Activated gamma-delta T cell (primary cell): ENCODE data around the gene PIP4K2C.
"Not testable (repeated sequence)": the region's sequence is repeated elsewhere in the genome, so short reads cannot be mapped to it uniquely, and the experiment has no call there.

Experiments used
- DNase-seq: peaks from one replicate; lab custom pipeline; 2025; lab: John Stamatoyannopoulos, UW

PIP4K2C gene

DNA sequence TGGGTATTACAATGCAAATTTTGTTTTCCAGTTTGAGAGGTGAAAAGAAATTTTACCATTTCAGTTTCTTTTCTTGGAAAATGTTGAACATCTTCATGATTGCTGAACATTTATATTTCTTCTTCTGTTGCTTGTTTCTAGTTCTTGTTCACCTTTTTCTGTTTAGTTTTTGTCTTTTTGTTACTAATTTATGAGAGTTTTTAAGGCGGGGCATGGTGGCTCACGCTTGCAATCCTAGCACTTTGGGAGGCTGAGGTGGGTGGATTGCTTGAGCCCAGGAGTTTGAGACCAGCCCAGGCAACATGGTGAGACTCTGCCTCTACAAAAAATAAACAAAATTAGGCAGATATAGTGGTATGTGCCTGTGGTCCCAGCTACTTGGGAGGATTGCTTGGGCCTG, 30.5 kb upstream of the PIP4K2C start:
- no peak for DNase-seq

- not testable (repeated sequence) for DNase-seq
Observed at GRCh38 chr12:57561117-57561516, 29.9 kb upstream of the PIP4K2C start.

DNA sequence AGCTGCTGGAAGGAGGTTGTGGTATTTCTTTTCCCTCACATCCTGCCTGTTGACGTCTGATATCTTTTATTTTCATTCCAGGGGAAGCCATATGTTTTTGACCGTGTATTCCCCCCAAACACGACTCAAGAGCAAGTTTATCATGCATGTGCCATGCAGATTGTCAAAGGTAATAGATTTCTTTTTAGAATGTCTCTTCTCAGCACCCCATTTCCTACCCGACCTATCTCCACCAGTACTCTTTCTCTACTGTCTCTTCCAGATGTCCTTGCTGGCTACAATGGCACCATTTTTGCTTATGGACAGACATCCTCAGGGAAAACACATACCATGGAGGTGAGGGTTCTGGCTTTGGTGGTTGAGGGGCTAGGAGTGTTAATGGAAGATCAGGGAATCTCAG, 27.6 kb upstream of the PIP4K2C start:
- no peak for DNase-seq

- DNase-seq: no peak
Observed at GRCh38 chr12:57564178-57564740, 26.7 kb upstream of the PIP4K2C start.

DNA sequence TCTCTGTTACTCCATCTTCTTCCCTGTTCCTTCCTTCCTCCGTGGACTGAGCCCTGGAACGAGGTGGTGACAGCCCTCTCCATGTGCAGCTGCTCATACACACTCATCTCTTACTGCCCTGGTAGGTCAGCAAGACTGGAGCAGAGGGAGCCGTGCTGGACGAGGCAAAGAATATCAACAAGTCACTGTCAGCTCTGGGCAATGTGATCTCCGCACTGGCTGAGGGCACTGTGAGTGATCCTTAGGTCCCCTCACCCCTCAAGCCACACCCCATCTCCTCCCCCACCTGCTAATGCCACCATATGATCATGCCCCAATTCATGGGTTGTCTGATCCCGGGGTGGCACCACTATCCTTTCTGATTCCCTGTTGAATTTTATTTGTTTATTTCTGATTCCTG, 22.2 kb upstream of the PIP4K2C start:
- DNase-seq: no peak

GRCh38 chr12:57569858-57570257, 21.1 kb upstream of the PIP4K2C start:
- DNase-seq: no peak

DNA sequence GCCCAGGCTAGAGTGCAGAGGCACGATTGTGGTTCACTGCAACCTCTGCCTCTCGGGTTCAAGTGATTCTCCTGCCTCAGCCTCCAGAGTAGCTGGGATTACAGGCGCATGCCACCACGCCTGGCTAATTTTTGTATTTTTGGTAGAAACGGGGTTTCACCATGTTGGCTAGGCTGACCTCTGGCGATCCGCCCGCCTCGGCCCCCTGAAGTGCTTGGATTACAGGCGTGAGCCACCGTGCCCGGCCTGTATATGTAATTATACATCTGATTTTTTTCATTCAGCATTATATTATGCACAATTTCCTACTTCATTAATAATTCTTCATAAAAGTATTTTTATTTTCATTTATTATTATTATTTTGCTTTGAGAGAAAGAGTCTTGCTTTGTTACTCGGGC, 20.6 kb upstream of the PIP4K2C start:
- not testable (repeated sequence) for DNase-seq

DNA sequence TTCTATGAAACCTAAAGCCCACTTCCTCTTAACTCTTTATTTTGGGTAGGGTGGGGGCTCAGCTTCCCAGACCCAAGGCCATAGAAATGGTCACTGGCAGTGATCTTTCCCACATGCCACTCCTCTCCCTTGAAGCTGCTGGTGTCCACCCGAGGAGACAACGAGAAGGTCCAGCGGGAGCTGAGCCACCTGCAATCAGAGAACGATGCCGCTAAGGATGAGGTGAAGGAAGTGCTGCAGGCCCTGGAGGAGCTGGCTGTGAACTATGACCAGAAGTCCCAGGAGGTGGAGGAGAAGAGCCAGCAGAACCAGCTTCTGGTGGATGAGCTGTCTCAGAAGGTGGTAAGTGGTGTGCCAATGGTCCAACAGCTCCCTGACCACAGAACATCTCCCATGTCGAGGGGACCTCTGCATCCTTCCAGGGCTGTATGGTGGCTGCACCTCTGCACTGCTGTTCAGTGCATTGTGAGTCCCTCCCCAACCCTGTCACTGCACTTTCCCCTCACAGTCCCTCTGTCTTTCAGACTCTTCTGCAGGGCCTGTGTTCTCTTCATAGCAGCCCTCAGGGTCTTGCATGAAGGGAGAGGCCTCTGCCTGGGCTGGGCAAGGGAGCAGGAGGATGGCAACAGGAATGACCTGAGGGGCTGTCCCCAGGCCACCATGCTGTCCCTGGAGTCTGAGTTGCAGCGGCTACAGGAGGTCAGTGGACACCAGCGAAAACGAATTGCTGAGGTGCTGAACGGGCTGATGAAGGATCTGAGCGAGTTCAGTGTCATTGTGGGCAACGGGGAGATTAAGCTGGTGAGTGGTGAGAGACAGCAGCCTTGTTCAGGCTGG, 18.8 kb upstream of the PIP4K2C start:
- no peak for DNase-seq

DNA sequence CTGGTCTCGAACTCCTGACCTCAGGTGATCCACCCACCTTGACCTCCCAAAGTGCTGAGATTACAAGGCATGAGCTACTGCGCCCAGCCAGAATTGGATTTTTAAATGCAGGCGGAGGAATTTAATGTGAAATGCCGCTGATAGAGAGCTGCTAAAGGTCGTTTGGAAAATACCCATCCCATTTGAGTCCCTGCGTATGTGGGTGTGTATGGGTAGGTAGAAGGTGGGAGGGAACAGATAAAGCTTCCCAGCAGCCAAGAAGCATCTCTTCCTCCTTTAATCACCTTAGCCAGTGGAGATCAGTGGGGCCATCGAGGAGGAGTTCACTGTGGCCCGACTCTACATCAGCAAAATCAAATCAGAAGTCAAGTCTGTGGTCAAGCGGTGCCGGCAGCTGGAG, 16.2 kb upstream of the PIP4K2C start:
- DNase-seq: no peak

DNA sequence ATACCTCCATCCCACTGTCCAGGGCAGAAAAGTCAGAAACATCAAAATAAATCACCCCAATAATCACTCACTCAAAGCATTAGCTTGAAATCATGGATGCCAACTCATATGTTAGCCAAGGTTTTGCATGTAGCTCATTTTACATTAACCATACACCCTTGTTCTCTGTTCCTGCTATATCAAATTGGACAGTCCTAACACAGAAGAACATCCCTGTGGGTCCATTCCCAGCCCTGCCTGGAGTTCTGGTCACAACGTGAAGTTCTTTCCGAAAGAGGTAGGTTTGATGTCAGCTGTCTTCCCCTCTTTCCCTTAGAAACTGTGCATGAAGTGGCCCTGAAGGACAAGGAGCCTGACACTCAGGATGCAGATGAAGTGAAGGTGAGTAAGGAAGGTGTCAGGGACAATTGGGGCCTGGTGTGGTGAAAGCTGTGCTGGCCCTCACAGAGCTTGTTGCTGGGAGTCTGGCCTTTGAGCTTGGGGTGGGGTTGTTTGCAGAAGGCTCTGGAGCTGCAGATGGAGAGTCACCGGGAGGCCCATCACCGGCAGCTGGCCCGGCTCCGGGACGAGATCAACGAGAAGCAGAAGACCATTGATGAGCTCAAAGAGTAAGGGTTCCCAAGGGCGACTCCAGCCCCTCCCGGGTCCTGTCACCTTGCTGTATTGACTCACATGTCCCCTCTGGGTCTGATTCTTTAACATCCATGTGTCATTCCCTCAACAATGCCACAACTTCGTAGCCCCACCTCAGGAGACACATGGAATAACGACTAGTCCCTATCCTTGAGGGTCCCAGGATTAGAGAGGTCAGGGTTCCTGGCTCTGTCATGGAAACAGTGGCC, 15.0 kb upstream of the PIP4K2C start:
- no peak for DNase-seq

DNA sequence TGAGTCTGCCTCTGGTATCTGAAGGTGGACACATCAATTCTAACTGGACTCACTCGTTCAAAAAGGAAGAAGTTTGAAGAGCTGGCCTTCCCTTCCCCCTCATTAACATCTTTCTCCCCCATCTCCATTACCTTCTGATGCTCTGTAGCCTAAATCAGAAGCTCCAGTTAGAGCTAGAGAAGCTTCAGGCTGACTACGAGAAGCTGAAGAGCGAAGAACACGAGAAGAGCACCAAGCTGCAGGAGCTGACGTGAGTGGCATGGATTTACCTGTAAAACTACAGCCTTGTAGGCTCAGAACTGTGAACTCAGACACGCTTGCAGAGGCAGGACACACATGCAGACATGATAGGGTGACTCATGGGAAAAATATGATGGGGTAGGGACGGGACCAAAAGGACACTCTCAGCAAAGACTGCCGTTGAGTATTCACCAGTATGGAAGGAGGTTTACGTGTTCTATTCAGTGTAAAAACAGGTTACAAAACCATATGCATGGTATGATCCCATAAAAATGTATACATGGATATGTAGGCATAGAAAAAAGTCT, 14.3 kb upstream of the PIP4K2C start:
- DNase-seq: no peak

DNA sequence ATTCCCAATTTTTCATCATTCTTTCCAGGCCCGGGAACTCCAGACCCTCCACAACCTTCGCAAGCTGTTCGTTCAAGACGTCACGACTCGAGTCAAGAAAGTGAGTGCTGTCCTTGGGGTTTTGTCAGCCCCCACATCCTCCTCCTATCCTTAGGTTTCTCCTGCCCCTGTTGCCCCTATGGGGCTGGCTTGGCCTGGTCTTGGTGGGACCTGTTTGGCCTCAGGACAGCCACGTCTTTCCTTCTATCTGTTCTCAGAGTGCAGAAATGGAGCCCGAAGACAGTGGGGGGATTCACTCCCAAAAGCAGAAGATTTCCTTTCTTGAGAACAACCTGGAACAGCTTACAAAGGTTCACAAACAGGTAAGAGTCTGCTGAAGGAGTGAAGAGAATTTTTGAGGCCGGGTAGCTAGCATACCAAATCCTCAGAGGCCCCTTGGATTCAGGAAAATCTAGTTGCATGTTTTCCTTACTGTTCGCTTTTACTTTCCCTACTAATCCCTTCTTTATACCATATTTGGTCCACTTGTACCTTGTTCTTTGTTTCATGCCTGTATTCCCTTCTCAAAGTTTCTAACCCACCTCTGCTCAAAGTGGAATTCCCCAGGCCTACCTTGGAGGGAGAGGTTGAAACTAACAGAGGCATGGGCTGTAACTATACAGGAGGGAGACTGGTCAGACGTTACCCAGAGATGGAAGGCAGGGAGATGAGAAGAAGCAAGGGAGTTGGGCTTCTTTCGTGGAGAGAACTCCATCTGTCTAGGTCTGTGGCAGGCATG, 12.8 kb upstream of the PIP4K2C start:
- DNase-seq: no peak

GRCh38 chr12:57579011-57579410, 12.0 kb upstream of the PIP4K2C start:
- no peak for DNase-seq

DNA sequence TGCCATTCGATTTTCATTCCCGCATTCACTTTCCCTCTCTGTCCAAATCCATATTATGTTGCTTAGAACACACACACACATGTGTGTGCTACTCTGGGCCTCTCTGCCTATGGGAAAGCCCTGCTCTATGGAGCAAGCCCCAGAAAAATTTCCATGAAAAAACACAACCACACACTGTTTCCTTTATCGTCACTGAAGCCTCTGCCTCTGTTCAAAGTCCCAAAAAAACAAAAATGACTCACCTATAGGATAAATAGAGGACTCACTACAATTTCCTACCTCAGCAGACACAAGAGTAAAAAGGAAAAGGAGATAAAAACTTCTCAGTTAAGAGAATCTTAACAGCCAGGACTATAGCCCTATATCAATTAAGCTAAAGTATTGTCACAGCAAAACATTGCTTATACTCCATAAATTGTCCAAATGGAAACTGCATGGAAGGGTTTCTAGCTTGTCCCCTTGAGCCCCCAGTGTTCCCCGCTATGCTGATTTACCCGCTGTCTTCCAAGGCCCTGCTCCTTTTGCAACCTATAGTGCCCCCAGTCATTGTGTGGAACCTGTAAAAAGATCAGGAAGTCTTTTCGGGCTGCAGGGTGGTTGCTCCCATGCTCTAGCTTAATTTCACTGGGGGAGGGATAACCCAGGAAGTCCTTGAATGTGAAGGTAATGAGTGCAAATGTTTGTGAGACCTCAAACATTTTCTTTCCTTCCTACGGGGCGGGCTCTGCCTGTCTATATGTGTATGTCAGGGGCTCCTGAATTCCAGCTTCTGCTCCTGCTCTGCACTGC, 11.1 kb upstream of the PIP4K2C start:
- DNase-seq: no peak

- no peak for DNase-seq
Observed at GRCh38 chr12:57580466-57580795, 10.6 kb upstream of the PIP4K2C start.

GRCh38 chr12:57581802-57582201, 9.2 kb upstream of the PIP4K2C start:
- no peak for DNase-seq

GRCh38 chr12:57582440-57582839, 8.6 kb upstream of the PIP4K2C start:
- DNase-seq: no peak

DNA sequence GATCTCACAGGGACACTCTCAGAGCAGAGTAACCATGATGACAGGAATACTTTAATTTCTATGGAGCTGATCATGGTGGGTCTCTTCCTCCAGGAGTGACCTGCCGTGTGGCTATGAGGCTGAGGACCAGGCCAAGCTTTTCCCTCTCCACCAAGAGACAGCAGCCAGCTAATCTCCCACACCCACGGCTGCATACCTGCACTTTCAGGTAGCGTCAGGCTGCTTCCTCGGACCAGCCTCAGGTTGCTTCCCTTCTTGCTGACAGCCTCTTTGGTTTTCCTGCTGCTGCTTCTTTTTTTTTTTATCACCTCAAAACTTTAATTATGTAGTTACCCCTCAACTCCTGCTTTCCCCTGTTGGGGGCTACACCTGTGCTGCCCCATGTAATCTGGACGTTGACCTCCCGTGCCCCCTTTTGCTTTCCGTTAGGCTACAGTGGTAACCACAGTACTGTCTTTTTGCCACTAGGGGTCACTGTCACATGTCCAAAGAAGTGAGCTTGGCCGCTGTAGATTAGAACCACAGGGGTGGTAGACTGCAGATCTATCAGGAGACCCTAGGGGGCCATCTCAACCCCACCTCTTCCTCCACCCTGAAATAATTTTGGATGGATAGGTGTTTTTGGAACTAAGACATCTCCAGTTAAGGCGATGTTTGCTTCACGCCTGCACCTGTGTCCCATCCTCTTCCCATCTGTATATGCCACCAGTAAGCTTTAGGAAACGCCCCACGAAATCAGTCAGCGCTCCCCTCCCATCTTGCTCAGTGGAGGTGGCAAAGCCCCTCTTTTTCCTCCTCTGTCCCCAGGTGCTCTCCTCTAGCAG, 7.8 kb upstream of the PIP4K2C start:
- DNase-seq: no peak

DNA sequence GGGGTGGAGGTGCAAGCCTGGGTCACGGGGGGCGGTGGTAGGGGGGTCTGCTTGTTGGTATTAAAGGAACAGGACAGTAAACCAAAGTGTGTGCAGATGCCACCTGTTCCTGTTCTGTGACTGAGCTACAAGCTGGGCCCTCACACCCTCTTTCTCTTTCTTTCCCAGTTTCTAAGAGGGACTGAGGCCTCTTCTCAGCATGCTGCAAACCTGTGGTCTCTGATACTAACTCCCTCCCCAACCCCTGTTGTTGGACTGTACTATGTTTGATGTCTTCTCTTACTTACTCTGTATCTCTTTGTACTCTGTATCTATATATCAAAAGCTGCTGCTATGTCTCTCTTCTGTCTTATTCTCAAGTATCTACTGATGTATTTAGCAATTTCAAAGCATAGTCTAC, 6.9 kb upstream of the PIP4K2C start:
- DNase-seq: no peak

DNA sequence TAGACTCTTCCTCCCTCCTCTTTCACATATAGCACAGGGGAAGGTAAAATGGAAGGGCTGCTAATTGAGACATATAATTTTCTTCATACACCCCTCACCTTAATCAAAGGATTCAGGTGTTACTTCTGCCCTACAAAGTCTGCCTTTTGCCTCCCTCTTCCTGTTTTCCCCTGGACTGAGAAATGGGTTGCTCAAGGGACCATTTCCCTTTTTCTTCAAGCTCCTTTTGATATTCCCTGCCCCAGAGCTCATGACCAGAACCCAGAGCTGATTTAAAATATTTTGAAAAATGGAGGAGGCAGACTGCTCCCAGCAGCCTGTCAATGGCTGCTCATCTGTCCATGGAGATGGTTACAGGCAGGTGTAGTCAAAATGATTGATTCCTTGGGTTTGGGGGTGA, 6.3 kb upstream of the PIP4K2C start:
- no peak for DNase-seq
